HG02623 (cell line): ENCODE measurements around the gene GNA12.
"Not testable (repeated sequence)": the region's sequence is repeated elsewhere in the genome, so short reads cannot be mapped to it uniquely, and the experiment has no call there.

Source experiments
- ATAC-seq: cut with Tn5 transposase; IDR thresholded peaks from one replicate; pipeline ENCODE4 v1.9.1; 2021; ENCODE audit warnings: moderate library complexity; ENCODE audit not compliant: unreplicated experiment

Gene GNA12

GRCh38 chr7:2680792-2681490 is 163.2 kb downstream of the GNA12 start:
- no peak for ATAC-seq

- ATAC-seq: no peak
These were observed 163.9 kb downstream of the GNA12 start for GRCh38 chr7:2680256-2680655.

GRCh38 chr7:2679135-2680127 is 164.7 kb downstream of the GNA12 start:
- not testable (repeated sequence) for ATAC-seq

GRCh38 chr7:2678454-2678853 is 165.7 kb downstream of the GNA12 start:
- ATAC-seq: not testable (repeated sequence)
